ENCODE results near the gene GRB10. TPM values are rescaled to one million over a fixed set of nuclear protein-coding genes. Genes with fewer than 3 reads are reported as not detected.
"Not testable (repeated sequence)": the region's sequence is repeated elsewhere in the genome, so short reads cannot be mapped to it uniquely, and the experiment has no call there.

The GRB10 gene
- total RNA-seq, 2 experiments from 2014 or later = 1.4 to 1.8 TPM

- no peak overlapping the region for H3K27ac Mint-ChIP-seq
- H3K36me3 Mint-ChIP-seq = no peaks in the 10 kb centered on the region
- no peaks in the 10 kb centered on the region for H3K9me3 Mint-ChIP-seq
- no peak overlapping the region for H3K4me3 Mint-ChIP-seq
- ATAC-seq (ENCODE audit: low read depth) = no peak
- peaks cover 21% of the 10 kb centered on the region for H3K27me3 Mint-ChIP-seq
- no peaks in the 10 kb centered on the region for H3K4me1 Mint-ChIP-seq
- no peak for DNase-seq
- POLR2A ChIA-PET = no interaction called here
Observed at GRCh38 chr7:50554431-50555322, 228.0 kb downstream of the GRB10 start.

DNA sequence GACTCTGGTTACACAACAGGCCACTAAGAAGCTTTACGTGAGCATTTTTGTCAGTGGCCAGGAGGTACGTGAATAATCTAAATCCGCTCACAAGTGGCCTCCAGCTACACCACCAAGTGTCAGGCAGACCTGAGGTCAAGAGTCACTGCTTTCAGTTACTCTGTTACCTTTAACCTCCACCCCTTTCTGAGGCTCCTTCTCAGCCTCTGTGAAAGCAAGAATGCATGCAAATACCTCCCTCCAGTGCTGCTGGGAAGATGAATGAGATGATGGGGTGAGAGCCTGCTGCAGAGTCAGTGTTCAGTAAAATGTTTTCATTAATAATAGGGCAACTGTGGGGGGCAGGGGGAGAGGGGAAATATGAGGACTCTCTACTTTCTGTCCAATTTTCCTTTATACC, 228.7 kb downstream of the GRB10 start:
- Mint-ChIP-seq H3K36me3 (no peaks in the 10 kb centered on the region), H3K4me1 (no peaks in the 10 kb centered on the region), H3K4me3 (no peak overlapping the region), H3K27ac (no peak overlapping the region), H3K27me3 (peaks cover 16% of the 10 kb centered on the region), H3K9me3 (no peaks in the 10 kb centered on the region)
- ATAC-seq (ENCODE audit: low read depth) (no peak), DNase-seq (no peak)
- POLR2A ChIA-PET = no interaction called here

- peaks cover 7% of the 10 kb centered on the region for H3K27me3 Mint-ChIP-seq
- H3K36me3 Mint-ChIP-seq = no peaks in the 10 kb centered on the region
- no peaks in the 10 kb centered on the region for H3K4me1 Mint-ChIP-seq
- DNase-seq (no peak), ATAC-seq (ENCODE audit: low read depth) (no peak)
- H3K9me3 Mint-ChIP-seq = no peaks in the 10 kb centered on the region
- H3K4me3 Mint-ChIP-seq = no peak overlapping the region
- POLR2A ChIA-PET = no interaction called here
- no peak overlapping the region for H3K27ac Mint-ChIP-seq
Observed at GRCh38 chr7:50552921-50553320, 229.8 kb downstream of the GRB10 start.

DNA sequence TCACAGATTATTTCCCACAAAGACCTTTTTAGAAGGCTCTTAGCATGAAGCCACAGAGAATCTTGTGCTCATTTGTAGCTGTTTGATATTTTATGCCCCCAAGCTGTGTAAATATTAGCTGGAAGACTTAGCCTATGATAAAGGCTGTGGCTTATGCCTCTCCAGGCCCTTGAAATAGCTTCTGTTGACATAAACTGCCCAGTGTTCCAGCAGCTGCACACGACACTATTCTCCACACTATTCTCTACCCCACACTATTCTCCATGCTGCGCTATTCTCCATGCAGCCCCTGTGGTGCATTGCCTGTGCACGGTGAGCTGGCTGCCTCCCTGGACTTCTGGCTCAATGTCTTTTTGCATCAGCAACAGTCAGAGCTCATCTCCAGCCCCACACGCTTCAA, 230.6 kb downstream of the GRB10 start:
- Mint-ChIP-seq H3K4me3 (no peak overlapping the region), H3K4me1 (no peaks in the 10 kb centered on the region), H3K36me3 (no peaks in the 10 kb centered on the region), H3K27ac (no peak overlapping the region), H3K9me3 (no peaks in the 10 kb centered on the region), H3K27me3 (peaks cover 7% of the 10 kb centered on the region)
- POLR2A ChIA-PET = no interaction called here
- DNase-seq (no peak), ATAC-seq (ENCODE audit: low read depth) (no peak)

DNA sequence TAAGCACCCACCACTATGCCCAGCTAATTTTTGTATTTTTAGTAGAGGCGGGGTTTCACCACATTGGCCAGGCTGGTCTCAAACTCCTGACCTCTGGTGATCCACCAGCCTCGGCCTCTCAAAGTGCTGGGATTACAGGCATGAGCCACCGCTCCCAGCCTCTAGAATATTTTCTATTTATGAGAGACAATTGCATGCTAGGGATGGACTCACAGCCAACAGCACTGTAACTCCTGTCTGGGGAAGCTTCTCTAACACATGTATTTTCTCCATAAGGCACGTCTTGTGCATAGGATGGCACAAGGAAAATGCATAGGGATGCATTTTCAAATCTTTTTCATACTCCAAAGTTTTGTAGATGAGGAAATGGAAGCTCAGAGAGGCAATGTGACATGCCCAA, 237.1 kb downstream of the GRB10 start:
- H3K36me3 Mint-ChIP-seq; H3K27me3 Mint-ChIP-seq; H3K4me1 Mint-ChIP-seq; H3K9me3 Mint-ChIP-seq; H3K4me3 Mint-ChIP-seq; ATAC-seq (ENCODE audit: low read depth); H3K27ac Mint-ChIP-seq; POLR2A ChIA-PET; DNase-seq: not testable (repeated sequence)

DNA sequence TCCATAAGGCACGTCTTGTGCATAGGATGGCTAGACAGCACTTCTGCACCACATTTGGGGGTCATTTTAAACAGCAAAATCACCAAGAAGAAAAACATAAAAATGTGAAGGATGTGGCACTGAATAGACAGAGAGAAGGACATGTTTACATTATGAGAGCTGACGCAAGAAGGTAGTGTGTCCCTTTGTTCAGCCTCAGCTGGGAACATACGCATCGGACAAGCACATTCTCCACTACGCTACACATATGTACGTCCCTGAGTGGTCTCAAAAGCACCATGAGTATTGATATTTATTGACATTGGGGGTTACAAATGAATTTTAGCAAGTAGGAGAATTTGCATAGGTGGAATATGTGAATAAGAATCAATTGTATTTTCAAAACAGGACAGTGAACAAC, 237.7 kb downstream of the GRB10 start:
- POLR2A ChIA-PET = no interaction called here
- no peak for ATAC-seq (ENCODE audit: low read depth)
- H3K4me1 Mint-ChIP-seq = no peaks in the 10 kb centered on the region

GRCh38 chr7:50543776-50544442, 238.8 kb downstream of the GRB10 start:
- POLR2A ChIA-PET = no interaction called here

More for the DNA sequence above, 237.7 kb downstream of the GRB10 start:
- DNase-seq = no peak
- Mint-ChIP-seq H3K9me3 (no peaks in the 10 kb centered on the region), H3K4me3 (no peak overlapping the region), H3K27me3 (peaks cover 6% of the 10 kb centered on the region), H3K27ac (no peak overlapping the region), H3K36me3 (no peaks in the 10 kb centered on the region)

GRCh38 chr7:50542132-50542531, 240.6 kb downstream of the GRB10 start:
- Mint-ChIP-seq H3K4me1 (no peaks in the 10 kb centered on the region), H3K27me3 (peaks cover 6% of the 10 kb centered on the region), H3K4me3 (no peak overlapping the region), H3K9me3 (no peaks in the 10 kb centered on the region), H3K27ac (no peak overlapping the region), H3K36me3 (no peaks in the 10 kb centered on the region)
- ATAC-seq (ENCODE audit: low read depth) = no peak
- no peak for DNase-seq
- POLR2A ChIA-PET = no interaction called here

More at GRCh38 chr7:50543776-50544442, 238.8 kb downstream of the GRB10 start:
- DNase-seq (no peak), ATAC-seq (ENCODE audit: low read depth) (no peak)
- Mint-ChIP-seq H3K36me3 (no peaks in the 10 kb centered on the region), H3K4me1 (no peaks in the 10 kb centered on the region), H3K27me3 (peaks cover 6% of the 10 kb centered on the region), H3K9me3 (no peaks in the 10 kb centered on the region), H3K27ac (no peak overlapping the region), H3K4me3 (no peak overlapping the region)

DNA sequence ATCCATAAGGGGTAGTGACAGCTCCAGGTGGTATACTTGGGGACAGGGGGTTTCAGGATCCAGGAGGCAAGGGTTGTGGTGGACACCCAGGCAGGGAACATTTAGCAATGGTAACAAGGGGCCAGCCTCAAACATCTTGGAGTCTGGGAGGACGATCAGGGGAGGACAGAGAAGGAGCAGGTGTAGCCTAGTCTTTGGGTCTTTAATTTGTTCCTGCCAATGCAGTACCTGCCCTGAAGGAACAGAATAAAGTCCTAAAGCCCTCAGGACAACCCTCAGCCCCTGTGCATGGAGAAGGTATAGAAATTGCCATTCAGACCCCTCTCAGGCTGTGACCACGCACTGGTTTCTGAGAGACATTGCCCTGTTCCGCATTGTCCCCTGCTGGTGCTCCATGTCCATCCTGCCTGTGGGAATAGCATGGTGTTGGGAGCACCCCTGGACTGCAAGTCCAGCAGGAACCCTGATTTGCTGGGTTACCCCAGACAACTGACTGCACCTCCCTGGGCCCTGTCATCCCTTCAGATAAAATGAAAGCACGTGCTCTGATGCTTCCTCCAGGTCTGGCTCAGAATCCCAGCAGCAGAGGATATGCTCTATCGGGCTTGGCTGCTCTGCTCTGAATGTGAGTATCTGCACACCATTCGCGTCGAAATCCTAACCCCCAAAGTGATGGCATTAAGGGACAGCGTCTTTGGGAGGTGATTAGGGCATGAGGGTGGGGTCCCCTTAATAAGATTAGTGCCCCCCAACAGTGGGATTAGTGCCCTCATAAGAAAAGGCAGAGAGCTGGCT, 241.7 kb downstream of the GRB10 start:
- Mint-ChIP-seq H3K4me3 (no peak overlapping the region), H3K36me3 (no peaks in the 10 kb centered on the region), H3K27me3 (peaks cover 3% of the 10 kb centered on the region), H3K9me3 (no peaks in the 10 kb centered on the region), H3K27ac (no peak overlapping the region), H3K4me1 (no peaks in the 10 kb centered on the region)
- ATAC-seq (ENCODE audit: low read depth) (no peak), DNase-seq (no peak)
- POLR2A ChIA-PET = no interaction called here

Other genes starting within 250 kb of the GRB10 start
- not detected for gene DDC, start 217.5 kb downstream of the GRB10 start, total RNA-seq